GM21390 (cell line): Measurements from ENCODE around the gene ZBTB7C.

Experiments used
- ATAC-seq: cut with Tn5 transposase; IDR thresholded peaks from one replicate; pipeline ENCODE4 v1.9.1; 2021; ENCODE audit not compliant: unreplicated experiment

Gene ZBTB7C

GRCh38 chr18:48200631-48201336 is 208.4 kb downstream of the ZBTB7C start:
- no peak for ATAC-seq

DNA sequence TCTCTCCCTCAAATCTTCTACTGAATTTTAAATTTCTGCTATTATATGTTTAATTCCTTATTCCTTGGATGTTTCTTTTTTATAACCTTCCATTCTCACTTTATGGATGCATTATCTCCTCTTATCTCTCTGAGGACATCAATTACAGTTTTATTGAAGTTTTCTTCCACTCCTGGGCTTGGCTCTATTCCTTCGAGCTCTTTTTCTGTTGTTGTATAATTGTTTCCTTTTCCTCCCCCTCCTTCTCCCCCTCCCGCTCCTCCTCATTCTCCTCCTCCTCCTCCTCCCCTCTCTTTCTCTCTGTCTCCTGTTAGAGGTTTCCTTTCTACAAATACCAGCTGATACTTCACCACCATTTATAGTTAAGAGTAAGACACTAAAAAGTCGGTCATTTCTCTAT is 209.8 kb downstream of the ZBTB7C start:
- no peak for ATAC-seq

DNA sequence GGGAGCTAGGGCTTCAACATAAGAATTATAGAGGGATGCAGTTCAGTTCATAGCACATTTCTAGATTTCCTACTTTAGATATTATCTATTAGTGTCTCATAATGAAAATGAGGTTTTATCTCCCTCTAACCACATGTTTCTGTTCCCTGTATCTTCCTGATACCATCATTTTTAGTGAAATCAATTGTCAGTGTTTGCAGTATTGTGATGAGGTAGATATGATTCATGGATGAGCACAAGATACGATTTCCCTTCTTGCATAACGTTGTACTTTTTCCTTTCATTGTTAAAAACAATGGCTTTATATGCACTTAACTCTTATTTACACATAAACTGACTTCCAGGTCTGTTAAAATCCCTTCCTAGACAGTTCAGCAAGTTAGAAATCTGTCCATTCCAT is 211.4 kb downstream of the ZBTB7C start:
- no peak for ATAC-seq

GRCh38 chr18:48195787-48196186 is 213.4 kb downstream of the ZBTB7C start:
- no peak for ATAC-seq

- no peak for ATAC-seq
Measured at GRCh38 chr18:48194591-48195181, 214.5 kb downstream of the ZBTB7C start.

DNA sequence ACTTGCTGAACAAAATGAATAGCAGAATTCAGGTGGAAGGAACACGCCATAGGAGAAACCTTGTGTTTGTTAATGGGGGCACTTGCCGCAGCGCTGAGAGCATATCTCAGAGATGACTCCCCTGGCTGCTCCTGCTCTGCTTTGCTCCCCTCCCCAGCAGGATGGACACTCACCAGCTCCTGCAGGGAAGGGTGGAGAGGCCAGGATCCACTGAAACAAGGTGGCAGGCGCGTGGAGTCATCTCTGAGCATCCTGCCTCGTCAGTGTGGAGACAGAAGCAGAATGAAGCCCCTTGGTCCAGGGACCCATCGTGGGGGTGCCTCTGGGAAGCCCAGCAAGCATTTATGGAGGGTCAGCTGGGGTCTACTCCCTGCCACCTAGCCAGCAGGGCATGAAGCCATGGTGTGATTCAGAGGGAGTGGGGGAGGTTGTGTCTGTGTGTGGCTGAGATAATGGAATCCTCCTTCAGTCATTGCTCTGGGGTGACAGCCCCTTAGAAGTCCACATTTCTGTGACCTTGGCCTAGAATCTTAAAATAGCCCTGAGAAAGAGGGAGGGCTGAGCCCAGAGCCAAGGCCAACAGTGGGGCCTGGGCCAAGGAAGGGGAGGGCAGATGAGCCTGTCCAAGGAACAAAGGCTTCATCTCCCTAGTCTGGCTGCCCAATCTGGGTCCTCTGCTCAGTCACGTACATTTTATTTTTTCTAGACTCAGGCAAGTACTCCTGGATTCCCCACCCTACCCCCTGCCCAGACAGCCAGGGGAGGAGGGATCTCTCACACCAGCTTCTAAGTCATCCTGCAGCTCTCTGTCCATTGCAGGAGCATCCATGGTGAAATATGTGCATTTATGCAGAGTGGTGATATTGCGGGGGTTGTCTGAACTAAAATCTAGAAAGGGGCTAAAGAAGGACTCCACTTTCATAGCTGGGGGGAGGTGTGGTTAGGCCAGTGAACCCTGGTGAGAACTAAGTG is 215.4 kb downstream of the ZBTB7C start:
- ATAC-seq: no peak

DNA sequence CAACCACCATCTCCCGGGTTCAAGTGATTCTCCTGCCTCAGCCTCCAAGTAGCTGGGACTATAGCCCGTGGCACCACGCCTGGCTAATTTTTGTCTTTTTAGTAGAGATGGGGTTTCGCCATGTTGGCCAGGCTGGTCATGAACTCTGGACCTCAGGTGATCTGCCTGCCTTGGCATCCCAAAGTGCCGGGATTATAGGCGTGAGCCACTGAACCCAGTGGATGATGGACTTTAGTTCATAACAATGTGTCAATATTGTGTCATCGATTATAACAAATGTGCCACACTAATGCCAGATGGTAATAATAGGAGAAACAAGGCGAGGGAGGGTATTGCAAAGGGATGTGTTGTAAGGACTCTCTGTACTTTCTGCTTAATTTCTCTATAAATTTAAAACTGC is 216.6 kb downstream of the ZBTB7C start:
- no peak for ATAC-seq

- ATAC-seq: no peak
Measured at GRCh38 chr18:48191494-48191893, 217.7 kb downstream of the ZBTB7C start.

GRCh38 chr18:48190994-48191393 is 218.2 kb downstream of the ZBTB7C start:
- ATAC-seq: no peak

DNA sequence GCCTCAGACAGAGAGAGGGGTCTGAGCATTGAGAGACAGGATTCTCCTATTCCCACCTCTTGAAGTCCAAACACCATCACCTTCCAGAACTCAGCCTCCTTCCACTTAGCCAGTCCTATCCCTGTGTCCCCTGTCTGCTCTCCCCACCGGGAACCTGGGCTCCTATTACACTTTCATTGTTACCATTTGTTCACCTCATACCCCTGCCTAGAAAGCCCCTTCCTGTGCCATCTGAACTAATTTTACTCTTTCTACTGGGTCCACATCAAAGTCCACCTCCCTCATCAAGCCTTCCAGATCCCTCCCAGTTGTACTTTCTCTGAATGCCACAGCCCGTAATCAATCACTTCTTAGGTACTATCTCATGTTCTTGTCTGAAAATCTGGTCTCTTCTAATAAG is 220.6 kb downstream of the ZBTB7C start:
- no peak for ATAC-seq

- ATAC-seq: no peak
Measured at GRCh38 chr18:48186861-48187260, 222.3 kb downstream of the ZBTB7C start.

GRCh38 chr18:48186131-48186766 is 222.9 kb downstream of the ZBTB7C start:
- ATAC-seq: no peak

GRCh38 chr18:48184118-48184517 is 225.1 kb downstream of the ZBTB7C start:
- ATAC-seq: no peak

GRCh38 chr18:48183613-48184012 is 225.6 kb downstream of the ZBTB7C start:
- ATAC-seq: no peak

GRCh38 chr18:48182779-48183178 is 226.4 kb downstream of the ZBTB7C start:
- ATAC-seq: no peak

DNA sequence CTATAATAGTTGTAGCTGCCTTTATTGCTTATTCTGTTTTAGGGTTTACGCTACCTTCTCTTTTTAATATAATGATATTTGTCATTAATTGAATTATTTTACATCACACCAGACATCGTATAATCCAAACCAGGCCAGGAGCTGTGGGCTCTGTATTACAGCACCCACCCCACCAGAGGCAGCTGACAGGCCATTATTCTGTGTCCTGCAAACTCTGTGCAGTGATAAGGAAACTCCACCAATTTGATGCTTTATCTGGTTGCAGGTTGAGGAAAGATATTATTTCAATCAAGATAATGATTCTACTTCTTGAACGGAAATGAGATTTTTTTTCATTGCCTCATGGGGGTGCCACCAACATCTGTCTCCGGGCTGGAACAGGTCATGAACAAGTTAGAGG is 227.3 kb downstream of the ZBTB7C start:
- no peak for ATAC-seq

DNA sequence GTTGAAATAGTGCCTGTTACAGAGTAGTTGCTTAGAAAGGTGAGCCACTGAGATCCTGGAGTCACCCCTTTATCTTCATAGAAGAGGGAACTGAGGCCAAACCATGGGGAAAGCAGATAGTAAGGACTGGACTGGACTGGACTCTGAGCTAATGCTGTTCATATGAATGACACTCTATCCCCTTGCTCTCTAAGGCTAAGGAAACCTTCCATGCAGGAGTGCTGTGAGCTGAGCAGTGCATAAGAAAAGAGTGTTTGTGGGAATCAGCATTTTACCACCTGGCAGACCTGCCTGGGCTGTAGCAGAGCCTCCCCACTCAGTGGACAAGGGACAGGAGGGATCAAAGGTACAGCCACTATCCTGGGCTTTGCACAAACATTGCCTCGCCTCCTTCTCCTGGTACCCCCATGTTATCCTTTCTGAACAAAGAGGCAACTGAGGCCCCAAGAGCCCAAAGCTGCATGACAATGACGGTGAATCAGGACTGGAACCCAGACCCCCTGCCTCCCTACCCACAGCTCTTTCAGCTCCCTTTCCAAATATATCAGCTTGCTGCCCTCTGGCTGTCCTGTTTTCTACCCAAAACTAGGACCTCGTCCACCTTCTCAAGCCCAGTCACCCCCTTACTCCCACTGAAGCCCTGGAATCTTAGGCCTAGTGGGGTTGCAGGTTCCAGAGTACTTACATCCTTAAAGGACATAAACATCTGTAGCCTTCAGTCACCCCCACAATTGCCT is 227.9 kb downstream of the ZBTB7C start:
- no peak for ATAC-seq

GRCh38 chr18:48179666-48180065 is 229.5 kb downstream of the ZBTB7C start:
- ATAC-seq: no peak

GRCh38 chr18:48179001-48179400 is 230.2 kb downstream of the ZBTB7C start:
- ATAC-seq: no peak

DNA sequence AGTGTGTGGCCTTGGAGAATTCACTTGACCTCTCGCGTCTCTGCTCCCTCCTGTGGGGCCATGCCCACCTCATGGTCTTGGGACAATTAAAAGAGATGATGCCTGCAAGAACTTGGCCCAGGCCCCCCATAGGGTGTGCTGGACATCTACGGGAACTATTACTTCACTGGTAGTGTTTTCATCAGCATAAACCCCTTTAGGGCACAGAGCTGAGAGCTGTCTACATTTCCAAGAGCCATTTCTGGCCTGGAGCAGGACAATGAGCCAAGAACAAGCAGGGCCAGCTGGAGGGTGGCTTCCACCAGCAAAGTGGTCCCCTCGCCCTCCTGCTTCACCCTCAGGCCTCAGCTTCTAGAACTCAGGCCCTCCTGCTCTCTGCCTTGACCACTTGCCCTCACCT is 232.3 kb downstream of the ZBTB7C start:
- ATAC-seq: no peak

- no peak for ATAC-seq
Measured at GRCh38 chr18:48173557-48173956, 235.6 kb downstream of the ZBTB7C start.
